Smooth muscle cell of the brain vasculature (primary cell): ENCODE results near the gene LCE2D.

Experiments used
- DNase-seq: peaks from one replicate; pipeline ENCODE4 v3.0.0-alpha.2; 2012; ENCODE audit warnings: low read depth, low spot score

The LCE2D gene

GRCh38 chr1:152697701-152698600, 34.8 kb downstream of the LCE2D start, which contains the start of gene LCE2A:
LCE2A (plus strand) TSS chr1:152698345; CDS start chr1:152698902, 557 bp downstream.
- DNase-seq: no peak

- no peak for DNase-seq
Observed at GRCh38 chr1:152699746-152700145, 36.6 kb downstream of the LCE2D start.

DNA sequence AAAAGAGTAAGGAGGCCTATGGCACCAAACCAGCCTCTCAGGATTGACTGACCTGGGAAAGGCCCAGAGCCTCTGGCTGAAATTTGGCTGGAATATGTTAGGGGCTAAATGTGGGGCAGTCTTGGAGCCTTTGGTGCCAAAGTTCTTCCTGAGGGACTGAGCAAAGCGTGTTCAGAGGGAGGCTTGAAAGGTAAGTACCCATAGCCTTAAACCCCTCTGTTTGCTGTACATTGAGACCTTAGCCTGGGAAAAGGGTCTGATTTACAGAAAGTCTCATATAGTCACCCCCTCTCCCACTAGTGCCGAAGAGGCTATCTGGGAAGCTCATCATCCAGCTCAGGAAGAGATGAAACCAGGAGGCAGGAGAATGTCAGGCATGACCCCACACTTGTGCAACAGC, 44.7 kb downstream of the LCE2D start, which contains the start of gene LCE4A:
Gene LCE4A, plus strand, starts transcription at position 301 of the 400 bp plus-strand sequence. CDS start 916 bp downstream, outside the sequence.
- DNase-seq: no peak
